HEK293 (cell line): ENCODE data around the gene DLEC1.

Experiments
- BCL11B ChIP-seq: fragments of 450-650 bp; formaldehyde crosslinking; IDR thresholded peaks from 2 replicates; pipeline ENCODE4 v1.5.1; 2016; ENCODE audit warnings: low read depth, missing biosample characterization, missing genetic modification characterization
- GLI4 ChIP-seq: fragments of 450-650 bp; formaldehyde crosslinking; IDR thresholded peaks from 2 replicates; pipeline ENCODE4 v1.5.1; 2016; ENCODE audit warnings: missing biosample characterization, missing genetic modification characterization
- HOXD13 ChIP-seq: sonication (generic); formaldehyde crosslinking; IDR thresholded peaks from 2 replicates; pipeline ENCODE4 v1.8.0; 2022; ENCODE audit warnings: missing genetic modification reagents, borderline replicate concordance
- IKZF3 ChIP-seq: fragments of 450-650 bp; IDR thresholded peaks from 2 replicates; pipeline ENCODE4 v1.5.0; 2018; ENCODE audit warnings: missing biosample characterization, mild to moderate bottlenecking, missing genetic modification characterization, moderate library complexity
- KLF7 ChIP-seq: fragments of 450-650 bp; formaldehyde crosslinking; IDR thresholded peaks from 2 replicates; pipeline ENCODE4 v1.5.1; 2016; ENCODE audit warnings: missing biosample characterization, missing genetic modification characterization, borderline replicate concordance
- MEIS1 ChIP-seq: sonication (generic); formaldehyde crosslinking; IDR thresholded peaks from 2 replicates; pipeline ENCODE4 v1.8.1; 2022; ENCODE audit warnings: missing genetic modification reagents, mild to moderate bottlenecking, borderline replicate concordance
- SCRT1 ChIP-seq: fragments of 450-650 bp; formaldehyde crosslinking; IDR thresholded peaks from 2 replicates; pipeline ENCODE4 v1.5.1; 2016; ENCODE audit warnings: missing biosample characterization, missing genetic modification characterization, borderline replicate concordance
- SP2 ChIP-seq: fragments of 450-650 bp; formaldehyde crosslinking; IDR thresholded peaks from 2 replicates; pipeline ENCODE4 v1.5.1; 2016; ENCODE audit warnings: missing biosample characterization, missing genetic modification characterization
- ZBTB1 ChIP-seq: fragments of 450-650 bp; formaldehyde crosslinking; IDR thresholded peaks from 2 replicates; pipeline ENCODE4 v1.5.1; 2016; ENCODE audit warnings: missing biosample characterization, missing genetic modification characterization
- ZBTB26 ChIP-seq: fragments of 450-650 bp; formaldehyde crosslinking; optimal IDR thresholded peaks from 2 replicates; pipeline ENCODE3; 2016; ENCODE audit warnings: missing biosample characterization, mild to moderate bottlenecking, missing genetic modification characterization
- ZBTB8A ChIP-seq: fragments of 450-650 bp; formaldehyde crosslinking; IDR thresholded peaks from 2 replicates; pipeline ENCODE4 v1.5.1; 2016; ENCODE audit warnings: missing biosample characterization, missing genetic modification characterization
- ZEB2 ChIP-seq: fragments of 450-650 bp; formaldehyde crosslinking; IDR thresholded peaks from 2 replicates; pipeline ENCODE4 v1.5.1; 2016; ENCODE audit warnings: missing biosample characterization, missing genetic modification characterization
- ZFP41 ChIP-seq: fragments of 450-650 bp; formaldehyde crosslinking; IDR thresholded peaks from 2 replicates; pipeline ENCODE4 v1.5.1; 2016; ENCODE audit warnings: missing biosample characterization, missing genetic modification characterization, borderline replicate concordance
- ZIC2 ChIP-seq: fragments of 450-650 bp; formaldehyde crosslinking; IDR thresholded peaks from 2 replicates; pipeline ENCODE4 v1.5.1; 2016; ENCODE audit warnings: missing biosample characterization, missing genetic modification characterization
- ZNF133 ChIP-seq: fragments of 450-650 bp; formaldehyde crosslinking; IDR thresholded peaks from 2 replicates; pipeline ENCODE4 v1.5.1; 2016; ENCODE audit warnings: missing biosample characterization, missing genetic modification characterization
- ZNF155 ChIP-seq: fragments of 450-650 bp; formaldehyde crosslinking; IDR thresholded peaks from 2 replicates; pipeline ENCODE4 v1.5.1; 2016; ENCODE audit warnings: missing biosample characterization, missing genetic modification characterization
- ZNF157 ChIP-seq: fragments of 450-650 bp; formaldehyde crosslinking; IDR thresholded peaks from 2 replicates; pipeline ENCODE4 v1.5.1; 2016; ENCODE audit warnings: missing biosample characterization, missing genetic modification characterization
- ZNF175 ChIP-seq: fragments of 450-650 bp; formaldehyde crosslinking; IDR thresholded peaks from 2 replicates; pipeline ENCODE4 v1.5.1; 2016; ENCODE audit warnings: missing biosample characterization, missing genetic modification characterization
- ZNF18 ChIP-seq: fragments of 450-650 bp; formaldehyde crosslinking; IDR thresholded peaks from 2 replicates; pipeline ENCODE4 v1.5.1; 2016; ENCODE audit warnings: missing biosample characterization, missing genetic modification characterization
- ZNF184 ChIP-seq: fragments of 450-650 bp; IDR thresholded peaks from 2 replicates; pipeline ENCODE4 v1.5.1; 2018; ENCODE audit warnings: missing biosample characterization, mild to moderate bottlenecking, missing genetic modification characterization
- ZNF221 ChIP-seq: fragments of 450-650 bp; formaldehyde crosslinking; IDR thresholded peaks from 2 replicates; pipeline ENCODE4 v1.5.1; 2017; ENCODE audit warnings: missing biosample characterization, missing genetic modification characterization, borderline replicate concordance
- ZNF23 ChIP-seq: fragments of 450-650 bp; formaldehyde crosslinking; IDR thresholded peaks from 2 replicates; pipeline ENCODE4 v1.5.1; 2016; ENCODE audit warnings: missing biosample characterization, missing genetic modification characterization, borderline replicate concordance
- ZNF248 ChIP-seq: fragments of 450-650 bp; formaldehyde crosslinking; IDR thresholded peaks from 2 replicates; pipeline ENCODE4 v1.5.1; 2017; ENCODE audit warnings: missing biosample characterization, missing genetic modification characterization
- ZNF311 ChIP-seq: fragments of 450-650 bp; formaldehyde crosslinking; IDR thresholded peaks from 2 replicates; pipeline ENCODE4 v1.5.1; 2017; ENCODE audit warnings: missing biosample characterization, missing genetic modification characterization, borderline replicate concordance
- ZNF354C ChIP-seq: fragments of 450-650 bp; formaldehyde crosslinking; IDR thresholded peaks from 2 replicates; pipeline ENCODE4 v1.5.1; 2016; ENCODE audit warnings: missing biosample characterization, missing genetic modification characterization, low read depth, borderline replicate concordance
- ZNF426 ChIP-seq: fragments of 450-650 bp; formaldehyde crosslinking; IDR thresholded peaks from 2 replicates; pipeline ENCODE4 v1.5.1; 2017; ENCODE audit warnings: missing biosample characterization, missing genetic modification characterization, mild to moderate bottlenecking, inconsistent platforms, moderate library complexity
- ZNF488 ChIP-seq: fragments of 450-650 bp; formaldehyde crosslinking; IDR thresholded peaks from 2 replicates; pipeline ENCODE4 v1.5.1; 2016; ENCODE audit warnings: missing biosample characterization, missing genetic modification characterization
- ZNF549 ChIP-seq: fragments of 450-650 bp; IDR thresholded peaks from 2 replicates; pipeline ENCODE4 v1.5.1; 2018; ENCODE audit warnings: missing biosample characterization, missing genetic modification characterization, mild to moderate bottlenecking, inconsistent platforms, moderate library complexity
- ZNF571 ChIP-seq: fragments of 450-650 bp; formaldehyde crosslinking; IDR thresholded peaks from 2 replicates; pipeline ENCODE4 v1.5.0; 2017; ENCODE audit warnings: missing biosample characterization, missing genetic modification characterization
- ZNF610 ChIP-seq: fragments of 450-650 bp; formaldehyde crosslinking; IDR thresholded peaks from 2 replicates; pipeline ENCODE4 v1.5.1; 2016; ENCODE audit warnings: missing biosample characterization, missing genetic modification characterization, borderline replicate concordance
- ZNF664 ChIP-seq: fragments of 450-650 bp; formaldehyde crosslinking; IDR thresholded peaks from 2 replicates; pipeline ENCODE4 v1.5.1; 2016; ENCODE audit warnings: missing biosample characterization, missing genetic modification characterization
- ZNF843 ChIP-seq: fragments of 450-650 bp; formaldehyde crosslinking; IDR thresholded peaks from 2 replicates; pipeline ENCODE4 v1.5.1; 2016; ENCODE audit warnings: missing biosample characterization, missing genetic modification characterization
- ZSCAN23 ChIP-seq: fragments of 450-650 bp; formaldehyde crosslinking; IDR thresholded peaks from 2 replicates; pipeline ENCODE4 v1.5.1; 2016; ENCODE audit warnings: missing biosample characterization, missing genetic modification characterization
- TF ChIP-seq, protein P1 (sequence below): fragments of 450-650 bp; formaldehyde crosslinking; IDR thresholded peaks from 2 replicates; pipeline ENCODE4 v1.5.1; 2016; ENCODE audit warnings: missing biosample characterization, missing genetic modification characterization
- TF ChIP-seq, protein P2 (sequence below): fragments of 450-650 bp; formaldehyde crosslinking; IDR thresholded peaks from 2 replicates; pipeline ENCODE4 v1.5.1; 2016; ENCODE audit warnings: missing biosample characterization, missing genetic modification characterization

Gene DLEC1

GRCh38 chr3:38164952-38165721 lies 126.1 kb downstream of the DLEC1 start, which contains the start of gene OXSR1 (continued):
- TF ChIP-seq ZNF18 (tag by site-specific recombination) (no peak), ZNF354C (tag by site-specific recombination) (no peak), ZFP41 (tag by site-specific recombination) (no peak), SP2 (tag by site-specific recombination) (peak; percentile 89), ZBTB1 (0 out of 2 replicates have a peak, but pooled peaks have one; percentile 14), ZNF155 (tag by site-specific recombination) (no peak), ZBTB8A (peak; percentile 97), ZNF23 (tag by site-specific recombination) (no peak), ZNF571 (tag by site-specific recombination) (no peak), ZBTB26 (no peak), ZNF311 (tag by site-specific recombination) (no peak), HOXD13 (CRISPR knock-in tag) (no peak), KLF7 (tag by site-specific recombination) (peak; percentile 79), MEIS1 (CRISPR knock-in tag) (no peak), ZNF664 (tag by site-specific recombination) (no peak), ZNF426 (tag by site-specific recombination) (no peak), IKZF3 (tag by site-specific recombination) (no peak), ZEB2 (tag by site-specific recombination) (peak; percentile 40), ZSCAN23 (tag by site-specific recombination) (no peak), GLI4 (no peak), SCRT1 (tag by site-specific recombination) (no peak), ZNF488 (tag by site-specific recombination) (no peak), ZIC2 (tag by site-specific recombination) (no peak), ZNF157 (tag by site-specific recombination) (no peak), BCL11B (tag by site-specific recombination) (no peak), ZNF175 (no peak), ZNF843 (tag by site-specific recombination) (no peak; the same call in 1 of the 2 replicates), ZNF248 (no peak), ZNF184 (tag by site-specific recombination) (no peak), ZNF221 (tag by site-specific recombination) (no peak), ZNF549 (tag by site-specific recombination) (no peak), ZNF610 (tag by site-specific recombination) (peak; percentile 86; the same call in 1 of the 2 replicates), ZNF133 (tag by site-specific recombination) (no peak)
- TF ChIP-seq, protein P1, sequence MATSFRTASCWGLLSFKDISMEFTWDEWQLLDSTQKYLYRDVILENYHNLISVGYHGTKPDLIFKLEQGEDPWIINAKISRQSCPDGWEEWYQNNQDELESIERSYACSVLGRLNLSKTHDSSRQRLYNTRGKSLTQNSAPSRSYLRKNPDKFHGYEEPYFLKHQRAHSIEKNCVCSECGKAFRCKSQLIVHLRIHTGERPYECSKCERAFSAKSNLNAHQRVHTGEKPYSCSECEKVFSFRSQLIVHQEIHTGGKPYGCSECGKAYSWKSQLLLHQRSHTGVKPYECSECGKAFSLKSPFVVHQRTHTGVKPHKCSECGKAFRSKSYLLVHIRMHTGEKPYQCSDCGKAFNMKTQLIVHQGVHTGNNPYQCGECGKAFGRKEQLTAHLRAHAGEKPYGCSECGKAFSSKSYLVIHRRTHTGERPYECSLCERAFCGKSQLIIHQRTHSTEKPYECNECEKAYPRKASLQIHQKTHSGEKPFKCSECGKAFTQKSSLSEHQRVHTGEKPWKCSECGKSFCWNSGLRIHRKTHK, result no peak
- TF ChIP-seq, protein P2, sequence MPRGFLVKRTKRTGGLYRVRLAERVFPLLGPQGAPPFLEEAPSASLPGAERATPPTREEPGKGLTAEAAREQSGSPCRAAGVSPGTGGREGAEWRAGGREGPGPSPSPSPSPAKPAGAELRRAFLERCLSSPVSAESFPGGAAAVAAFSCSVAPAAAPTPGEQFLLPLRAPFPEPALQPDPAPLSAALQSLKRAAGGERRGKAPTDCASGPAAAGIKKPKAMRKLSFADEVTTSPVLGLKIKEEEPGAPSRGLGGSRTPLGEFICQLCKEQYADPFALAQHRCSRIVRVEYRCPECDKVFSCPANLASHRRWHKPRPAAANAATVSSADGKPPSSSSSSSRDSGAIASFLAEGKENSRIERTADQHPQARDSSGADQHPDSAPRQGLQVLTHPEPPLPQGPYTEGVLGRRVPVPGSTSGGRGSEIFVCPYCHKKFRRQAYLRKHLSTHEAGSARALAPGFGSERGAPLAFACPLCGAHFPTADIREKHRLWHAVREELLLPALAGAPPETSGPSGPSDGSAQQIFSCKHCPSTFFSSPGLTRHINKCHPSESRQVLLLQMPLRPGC (tag by site-specific recombination), result no peak; the same call in 1 of the 2 replicates
